PC-3 (cell line): ENCODE measurements around the gene SLC25A4.

ENCODE experiments used
- CTCF ChIP-seq: fragments of 300-600 bp; sonication (generic); conservative IDR thresholded peaks from 2 replicates; pipeline ENCODE4 v1.5.1; 2017; ENCODE audit warnings: antibody characterized with exemption, low read depth, mild to moderate bottlenecking, low read length
- EZH2 ChIP-seq: fragments of 300-600 bp; sonication (generic); IDR thresholded peaks from one replicate; pipeline ENCODE4 v1.6.1; 2017; ENCODE audit warnings: antibody characterized with exemption, mild to moderate bottlenecking, low read length; ENCODE audit not compliant: unreplicated experiment
- EZH2phosphoT487 ChIP-seq: fragments of 300-600 bp; sonication (generic); IDR thresholded peaks from 2 replicates; pipeline ENCODE4 v1.6.1; 2018; ENCODE audit warnings: mild to moderate bottlenecking, antibody characterized with exemption, low read length, borderline replicate concordance

- TF ChIP-seq CTCF = no peak
- no peak for TF ChIP-seq EZH2
- TF ChIP-seq EZH2phosphoT487 = no peak
These were observed 34.4 kb upstream of the SLC25A4 start for GRCh38 chr4:185108669-185109068.
